Naive thymus-derived CD4-positive, alpha-beta T cell (primary cell): ENCODE data around the gene SLC46A2. TPM values are rescaled to one million over a fixed set of nuclear protein-coding genes. Genes with fewer than 3 reads are reported as not detected.
A peak's percentile ranks its signal among the peaks of the same experiment; 100 is the strongest.

ENCODE experiments used
- ATAC-seq: fragments of 150-1000 bp; cut with Tn5 transposase; 2 replicates; pipeline ENCODE4 v1.10.0; 2021; ENCODE audit warnings: mild to moderate bottlenecking, moderate library complexity
- CTCF ChIA-PET: fragments of 350-600 bp; sonication (Branson Sonifier 250); formaldehyde crosslinking; loops from one replicate; lab custom pipeline; 2021; ENCODE audit warnings: antibody characterized with exemption; lab: Charles Lee
- POLR2A ChIA-PET: fragments of 350-600 bp; sonication (Branson Sonifier 250); formaldehyde crosslinking; loops from one replicate; lab custom pipeline; 2021; ENCODE audit warnings: antibody characterized with exemption, inconsistent platforms; lab: Charles Lee
- DNase-seq, 9 donors: peaks; one replicate each; pipeline versions ENCODE4 v3.0.0 to v3.0.0-alpha.2; 2020 to 2022; ENCODE audit warnings: mixed read lengths in 1 of 9
- H3K27ac ChIP-seq: one replicate; pipeline ENCODE4 v1.7.0; 2013; ENCODE audit warnings: mild to moderate bottlenecking, low read depth, low read length, moderate library complexity
- H3K27me3 ChIP-seq, 2 donors: one replicate each; pipeline ENCODE4 v1.7.0; 2013; ENCODE audit warnings: low read length in 2 of 2, mild to moderate bottlenecking in 2 of 2, moderate library complexity in 2 of 2; ENCODE audit not compliant: control insufficient read depth in 2 of 2, insufficient read depth in 2 of 2
- H3K36me3 ChIP-seq, 3 experiments: 1 replicate in 2 of 3; 2 replicates in 1 of 3; pipeline ENCODE4 v1.7.0; 2013; ENCODE audit warnings: low read length in 3 of 3, mild to moderate bottlenecking in 3 of 3, moderate library complexity in 1 of 3; ENCODE audit not compliant: insufficient read depth in 3 of 3, control insufficient read depth in 2 of 3
- H3K4me1 ChIP-seq, 2 donors: one replicate each; pipeline ENCODE4 v1.7.0; 2013; ENCODE audit warnings: low read length in 2 of 2, mild to moderate bottlenecking in 2 of 2, moderate library complexity in 1 of 2; ENCODE audit not compliant: control insufficient read depth in 2 of 2, insufficient read depth in 2 of 2
- H3K4me3 ChIP-seq: 2 replicates; pipeline ENCODE4 v1.7.0; 2013; ENCODE audit warnings: mild to moderate bottlenecking, low read length
- H3K9me3 ChIP-seq, 3 experiments: 1 replicate in 2 of 3; 2 replicates in 1 of 3; pipeline ENCODE4 v1.7.0; 2013; ENCODE audit warnings: low read length in 3 of 3; ENCODE audit not compliant: control insufficient read depth in 2 of 3
- H3K27ac Mint-ChIP-seq, 9 donors: one replicate each; pipeline ENCODE4 v1.8.0; 2020 to 2022; ENCODE audit warnings: mixed read lengths in 9 of 9, mild to moderate bottlenecking in 8 of 9, moderate library complexity in 5 of 9, inconsistent platforms in 2 of 9
- H3K27me3 Mint-ChIP-seq, 5 donors: one replicate each; pipeline ENCODE4 v1.8.0; 2021 to 2022; ENCODE audit warnings: mixed read lengths in 5 of 5, mild to moderate bottlenecking in 1 of 5
- H3K36me3 Mint-ChIP-seq, 5 donors: one replicate each; pipeline ENCODE4 v1.8.0; 2020 to 2022; ENCODE audit warnings: mixed read lengths in 5 of 5, mild to moderate bottlenecking in 3 of 5, inconsistent platforms in 1 of 5
- H3K4me1 Mint-ChIP-seq, 7 donors: one replicate each; pipeline ENCODE4 v1.8.0; 2020 to 2022; ENCODE audit warnings: mixed read lengths in 7 of 7, mild to moderate bottlenecking in 3 of 7, inconsistent platforms in 1 of 7
- H3K4me3 Mint-ChIP-seq, 10 donors: one replicate each; pipeline ENCODE4 v1.8.0; 2020 to 2022; ENCODE audit warnings: mild to moderate bottlenecking in 10 of 10, mixed read lengths in 10 of 10, moderate library complexity in 6 of 10, inconsistent platforms in 2 of 10
- H3K9me3 Mint-ChIP-seq, 11 donors: one replicate each; pipeline ENCODE4 v1.8.0; 2020 to 2022; ENCODE audit warnings: mixed read lengths in 11 of 11, mild to moderate bottlenecking in 4 of 11, inconsistent platforms in 1 of 11, moderate library complexity in 1 of 11
- intact Hi-C, 2 donors: fragments of 100-400 bp; cut with micrococcal nuclease; formaldehyde crosslinking; loops; one replicate each; pipeline ENCODE4 v1.15.1; 2023
- polyA plus RNA-seq, 2 donors: library from polyadenylated mRNA; unstranded; fragments of 300-500 nt; fragmentation: Illumina TruSeq; gene quantifications; one replicate each; pipeline ENCODE4 v1.2.3, GENCODE V29; 2021
- total RNA-seq, 6 experiments: library from RNA in 5 of 6; stranded (reverse) in 5 of 6; gene quantifications; 1 replicate in 5 of 6; 2 replicates in 1 of 6; pipeline ENCODE4 v1.2.3 and lab custom pipeline; 2021 to 2026

Gene SLC46A2
- total and polyA plus RNA-seq, 7 experiments from 2014 or later: 0.12 to 4.1 (median 0.27) TPM; not detected in 4

DNA sequence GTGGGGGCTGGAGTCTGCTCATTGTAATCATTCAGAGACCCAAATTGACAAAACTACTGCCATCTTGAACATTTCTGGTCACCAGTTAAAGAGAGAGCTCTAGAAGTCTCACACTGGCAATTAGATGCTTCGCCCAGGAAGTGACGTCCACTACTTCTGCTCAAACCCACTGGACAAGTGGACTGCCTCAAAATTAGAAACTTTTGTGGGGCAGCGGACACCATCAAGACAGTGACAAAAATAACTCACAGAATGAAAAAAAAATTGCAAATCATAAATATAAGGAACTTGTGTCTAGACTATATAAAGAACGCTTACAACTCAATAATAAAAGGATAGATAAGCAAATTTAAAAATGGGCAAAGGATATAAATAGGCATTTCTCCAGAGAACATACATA is 9.8 kb upstream of the SLC46A2 start:
- ATAC-seq: no peak
- H3K36me3 ChIP-seq: no peaks in the 10 kb centered on the region
- H3K4me3 ChIP-seq: no peak overlapping the region
- DNase-seq: no peak
- Mint-ChIP-seq H3K9me3 (peaks cover 0 to 6% (median 3%) of the 10 kb centered on the region in 11 donors), H3K27me3 (peaks cover 33 to 52% (median 42%) of the 10 kb centered on the region in 5 donors), H3K27ac (no peak overlapping the region), H3K4me3 (no peak overlapping the region), H3K4me1 (peaks cover 0 to 28% (median 0%) of the 10 kb centered on the region in 7 donors), H3K36me3 (no peaks in the 10 kb centered on the region)
- H3K27me3 ChIP-seq: no peaks in the 10 kb centered on the region
- no peaks in the 10 kb centered on the region for H3K9me3 ChIP-seq
- intact Hi-C loops: no loop called here
- no peak overlapping the region for H3K27ac ChIP-seq
- ChIA-PET CTCF (no interaction called here), POLR2A (no interaction called here)
- H3K4me1 ChIP-seq: no peaks in the 10 kb centered on the region

DNA sequence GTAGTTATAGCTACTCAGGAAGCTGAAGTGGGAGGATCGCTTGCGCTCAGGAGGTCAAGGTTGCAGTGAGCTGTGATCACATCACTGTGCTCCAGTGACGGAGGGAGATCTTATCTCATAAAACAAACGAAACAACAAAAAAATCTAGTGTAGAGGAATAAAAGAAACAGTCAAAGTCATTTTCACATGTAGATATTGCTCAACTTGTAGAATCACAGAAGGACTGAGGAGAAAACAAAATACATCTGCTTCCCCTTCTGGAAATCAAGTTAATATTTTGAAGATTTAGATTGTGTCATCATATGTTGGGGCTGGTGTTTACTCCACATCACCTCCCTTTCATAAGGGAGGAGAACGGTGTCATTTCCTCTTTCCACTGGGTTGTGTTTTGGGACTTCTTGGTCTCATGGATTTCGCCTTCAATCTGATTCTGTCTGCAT is 8.2 kb upstream of the SLC46A2 start:
- Histone ChIP-seq H3K4me3 (no peak overlapping the region), H3K36me3 (no peaks in the 10 kb centered on the region), H3K9me3 (no peaks in the 10 kb centered on the region), H3K4me1 (no peaks in the 10 kb centered on the region), H3K27ac (no peak overlapping the region), H3K27me3 (no peaks in the 10 kb centered on the region)
- intact Hi-C loops: no loop called here
- POLR2A ChIA-PET: no interaction called here
- Mint-ChIP-seq H3K9me3 (peaks cover 0 to 9% (median 3%) of the 10 kb centered on the region in 11 donors), H3K27me3 (peaks cover 37 to 54% (median 39%) of the 10 kb centered on the region in 5 donors), H3K27ac (no peak overlapping the region), H3K4me1 (peaks cover 0 to 31% (median 0%) of the 10 kb centered on the region in 7 donors), H3K36me3 (no peaks in the 10 kb centered on the region), H3K4me3 (no peak overlapping the region)
- ATAC-seq (peak; percentile 43), DNase-seq (no peak)
- CTCF ChIA-PET: no interaction called here

DNA sequence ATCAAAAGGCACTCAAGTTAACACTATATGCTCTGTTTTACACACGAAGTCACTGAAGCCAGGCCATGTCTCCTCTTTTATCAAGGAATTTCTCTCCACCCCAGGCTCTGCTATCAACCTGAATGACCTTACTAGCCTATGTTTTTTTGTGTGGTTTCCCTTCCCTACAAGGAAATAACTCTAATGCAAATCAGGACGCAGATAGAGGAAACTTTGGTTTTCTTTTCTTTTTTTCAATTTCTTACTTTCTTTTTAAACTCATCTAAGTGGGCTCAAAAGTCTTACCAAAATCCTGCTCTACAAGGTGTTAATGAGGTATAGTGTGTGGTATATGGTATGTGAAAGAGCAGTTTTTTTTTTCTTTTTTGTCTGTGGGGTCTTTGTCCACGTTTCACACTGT is 5.5 kb upstream of the SLC46A2 start:
- Mint-ChIP-seq H3K36me3 (no peaks in the 10 kb centered on the region), H3K9me3 (peaks cover 0 to 9% (median 3%) of the 10 kb centered on the region in 11 donors), H3K4me1 (peaks cover 0 to 25% (median 0%) of the 10 kb centered on the region in 7 donors), H3K27me3 (peaks cover 49 to 63% (median 56%) of the 10 kb centered on the region in 5 donors), H3K27ac (no peak overlapping the region), H3K4me3 (no peak overlapping the region)
- ATAC-seq (no peak), DNase-seq (no peak)
- no peaks in the 10 kb centered on the region for H3K9me3 ChIP-seq
- intact Hi-C loops: no loop called here
- no peaks in the 10 kb centered on the region for H3K4me1 ChIP-seq
- ChIA-PET CTCF (no interaction called here), POLR2A (no interaction called here)
- no peak overlapping the region for H3K27ac ChIP-seq
- H3K27me3 ChIP-seq: no peaks in the 10 kb centered on the region
- no peak overlapping the region for H3K4me3 ChIP-seq
- no peaks in the 10 kb centered on the region for H3K36me3 ChIP-seq

DNA sequence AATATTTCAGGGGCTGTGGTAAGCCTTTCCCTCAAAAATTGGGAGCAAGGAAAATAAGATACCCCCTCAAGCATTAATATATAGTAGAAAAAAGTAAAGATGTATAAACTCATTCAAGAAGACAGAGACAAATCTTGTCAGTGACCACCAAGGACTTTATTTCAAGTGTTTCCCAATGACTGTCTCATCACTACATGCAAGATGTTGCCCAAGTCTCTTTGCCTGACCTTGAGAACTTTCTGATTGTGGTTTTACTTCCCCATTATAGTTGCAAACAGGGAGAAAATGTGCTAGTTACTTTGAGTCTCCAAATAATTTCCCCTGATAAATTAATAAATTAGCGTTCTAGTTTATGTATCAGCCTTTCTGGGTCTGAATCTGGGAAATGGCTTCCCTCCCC is 4.0 kb upstream of the SLC46A2 start:
- Histone ChIP-seq H3K36me3 (no peaks in the 10 kb centered on the region), H3K4me1 (no peaks in the 10 kb centered on the region), H3K4me3 (no peak overlapping the region), H3K27ac (no peak overlapping the region), H3K27me3 (no peaks in the 10 kb centered on the region), H3K9me3 (no peaks in the 10 kb centered on the region)
- POLR2A ChIA-PET: no interaction called here
- ATAC-seq (peak; percentile 36), DNase-seq (no peak)
- intact Hi-C loops: no loop called here
- Mint-ChIP-seq H3K4me3 (no peak overlapping the region), H3K27ac (no peak overlapping the region), H3K9me3 (peaks cover 0 to 9% (median 3%) of the 10 kb centered on the region in 11 donors), H3K4me1 (peaks cover 0 to 25% (median 0%) of the 10 kb centered on the region in 7 donors), H3K36me3 (peaks cover 0 to 5% (median 0%) of the 10 kb centered on the region in 5 donors), H3K27me3 (peaks cover 51 to 64% (median 62%) of the 10 kb centered on the region in 5 donors)
- CTCF ChIA-PET: no interaction called here

DNA sequence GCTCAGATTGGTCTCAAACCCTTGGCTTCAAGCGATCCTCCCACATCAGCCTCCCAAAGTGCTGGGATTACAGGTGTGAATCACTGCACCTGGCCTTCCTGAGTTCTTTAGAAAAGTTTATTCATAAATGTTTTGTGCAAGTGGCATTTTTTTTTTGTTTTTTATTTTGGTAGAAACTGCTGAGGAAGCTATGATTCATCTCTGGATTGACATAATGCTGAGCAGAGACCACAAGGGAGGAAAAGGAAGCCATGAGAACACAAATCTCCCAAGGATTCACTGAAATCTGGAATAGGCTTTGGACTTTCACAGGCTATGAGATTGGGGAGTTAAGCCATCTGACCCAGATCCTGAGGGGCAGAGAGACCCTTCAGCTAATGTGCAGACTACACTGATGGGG is 3.4 kb upstream of the SLC46A2 start:
- DNase-seq: no peak
- Mint-ChIP-seq H3K9me3 (peaks cover 0 to 12% (median 3%) of the 10 kb centered on the region in 11 donors), H3K4me1 (peaks cover 0 to 22% (median 0%) of the 10 kb centered on the region in 7 donors), H3K36me3 (peaks cover 0 to 7% (median 0%) of the 10 kb centered on the region in 5 donors), H3K4me3 (no peak overlapping the region), H3K27me3 (peaks cover 53 to 69% (median 65%) of the 10 kb centered on the region in 5 donors), H3K27ac (no peak overlapping the region)
- Histone ChIP-seq H3K4me1 (no peaks in the 10 kb centered on the region), H3K36me3 (no peaks in the 10 kb centered on the region), H3K4me3 (no peak overlapping the region), H3K27me3 (no peaks in the 10 kb centered on the region), H3K27ac (no peak overlapping the region), H3K9me3 (no peaks in the 10 kb centered on the region)
- intact Hi-C loops: no loop called here
- ChIA-PET CTCF (no interaction called here), POLR2A (no interaction called here)
- peak; percentile 50 for ATAC-seq

DNA sequence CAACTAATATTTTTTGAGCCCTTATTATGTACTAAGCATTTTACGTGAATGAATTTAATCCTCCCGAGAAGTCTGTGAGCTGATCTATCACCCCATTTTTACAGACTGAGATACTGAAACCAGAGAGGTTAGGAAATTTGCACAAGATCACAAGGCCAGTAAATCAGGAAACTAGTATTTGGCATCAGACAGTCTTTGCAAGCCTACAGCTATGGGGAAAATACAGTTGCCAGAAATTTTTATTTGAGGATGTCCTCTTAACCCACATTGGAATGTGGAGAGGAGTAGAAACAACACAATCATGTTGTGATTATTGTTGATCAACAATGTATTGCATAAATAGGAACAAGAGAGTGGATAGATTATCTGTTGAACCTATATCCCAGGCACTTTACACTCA is 2.3 kb upstream of the SLC46A2 start:
- DNase-seq: no peak
- H3K27ac Mint-ChIP-seq: no peak overlapping the region
- H3K4me3 Mint-ChIP-seq: no peak overlapping the region
- peaks cover 0 to 12% (median 3%) of the 10 kb centered on the region in 11 donors for H3K9me3 Mint-ChIP-seq
- peaks cover 0 to 13% (median 0%) of the 10 kb centered on the region in 7 donors for H3K4me1 Mint-ChIP-seq
- Histone ChIP-seq H3K36me3 (no peaks in the 10 kb centered on the region), H3K9me3 (no peaks in the 10 kb centered on the region), H3K4me1 (no peaks in the 10 kb centered on the region), H3K27me3 (no peaks in the 10 kb centered on the region), H3K27ac (no peak overlapping the region), H3K4me3 (no peak overlapping the region)
- peaks cover 0 to 7% (median 0%) of the 10 kb centered on the region in 5 donors for H3K36me3 Mint-ChIP-seq
- no peak for ATAC-seq
- intact Hi-C loops: no loop called here
- ChIA-PET CTCF (no interaction called here), POLR2A (no interaction called here)
- H3K27me3 Mint-ChIP-seq: peaks cover 46 to 61% (median 57%) of the 10 kb centered on the region in 5 donors

DNA sequence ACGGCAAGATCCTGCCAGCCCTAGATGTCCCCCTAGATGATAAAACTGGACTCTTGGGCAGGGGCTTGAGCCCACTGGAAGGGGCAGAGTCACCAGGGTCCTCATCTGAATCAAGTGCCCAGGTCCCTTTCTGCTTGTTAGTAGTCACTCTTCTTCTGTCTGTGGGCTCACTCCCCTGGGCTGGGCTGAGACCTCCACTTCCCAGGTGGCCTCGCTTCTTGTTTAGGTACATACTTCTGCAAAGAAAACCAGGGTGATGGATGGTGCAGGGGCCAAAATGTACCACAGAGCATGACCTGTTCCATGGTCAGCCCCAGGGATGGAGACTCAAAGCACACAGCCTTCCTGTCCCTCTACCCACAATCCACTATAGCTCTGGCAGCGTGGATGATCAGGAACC is 845 bp upstream of the SLC46A2 start:
- H3K4me3 Mint-ChIP-seq: no peak overlapping the region
- ATAC-seq (no peak), DNase-seq (no peak)
- no peak overlapping the region for H3K27ac Mint-ChIP-seq
- H3K27ac ChIP-seq: no peak overlapping the region
- intact Hi-C loops: no loop called here
- H3K9me3 Mint-ChIP-seq: peaks cover 0 to 12% (median 3%) of the 10 kb centered on the region in 11 donors
- no peaks in the 10 kb centered on the region for H3K36me3 ChIP-seq
- no peak overlapping the region for H3K4me3 ChIP-seq
- POLR2A ChIA-PET: no interaction called here
- H3K9me3 ChIP-seq: no peaks in the 10 kb centered on the region
- H3K36me3 Mint-ChIP-seq: peaks cover 0 to 7% (median 0%) of the 10 kb centered on the region in 5 donors
- H3K4me1 ChIP-seq: no peaks in the 10 kb centered on the region
- peaks cover 0 to 13% (median 0%) of the 10 kb centered on the region in 7 donors for H3K4me1 Mint-ChIP-seq
- peaks cover 44 to 53% (median 51%) of the 10 kb centered on the region in 5 donors for H3K27me3 Mint-ChIP-seq
- CTCF ChIA-PET: no interaction called here
- no peaks in the 10 kb centered on the region for H3K27me3 ChIP-seq
